ENCODE data around the gene PAN2. TPM values are rescaled to one million over a fixed set of nuclear protein-coding genes. Genes with fewer than 3 reads are reported as not detected.

Gene PAN2
- total RNA-seq, 4 donors from 2014 or later, result 29.9 to 47.3 (median 31.7) TPM

DNA sequence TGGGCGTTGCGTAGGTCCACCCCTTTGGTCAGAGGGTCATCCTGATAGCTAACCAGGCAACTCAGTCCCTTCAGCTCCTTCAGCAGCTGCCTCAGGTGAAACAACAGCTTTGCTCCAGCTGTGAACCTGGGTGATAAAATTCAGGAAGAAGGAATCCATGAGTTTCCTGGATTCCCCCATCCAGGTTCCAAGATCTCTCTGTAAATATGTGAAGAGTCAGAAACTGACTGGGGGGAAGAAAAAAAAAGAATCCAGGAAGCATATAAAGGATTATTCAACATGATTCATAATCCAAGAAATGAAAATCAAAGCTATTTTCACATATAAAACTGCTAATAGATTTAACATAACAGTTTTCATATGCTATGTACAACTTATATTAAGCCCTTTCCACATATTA lies 17.5 kb upstream of the PAN2 start:
- TF ChIP-seq, protein P1, sequence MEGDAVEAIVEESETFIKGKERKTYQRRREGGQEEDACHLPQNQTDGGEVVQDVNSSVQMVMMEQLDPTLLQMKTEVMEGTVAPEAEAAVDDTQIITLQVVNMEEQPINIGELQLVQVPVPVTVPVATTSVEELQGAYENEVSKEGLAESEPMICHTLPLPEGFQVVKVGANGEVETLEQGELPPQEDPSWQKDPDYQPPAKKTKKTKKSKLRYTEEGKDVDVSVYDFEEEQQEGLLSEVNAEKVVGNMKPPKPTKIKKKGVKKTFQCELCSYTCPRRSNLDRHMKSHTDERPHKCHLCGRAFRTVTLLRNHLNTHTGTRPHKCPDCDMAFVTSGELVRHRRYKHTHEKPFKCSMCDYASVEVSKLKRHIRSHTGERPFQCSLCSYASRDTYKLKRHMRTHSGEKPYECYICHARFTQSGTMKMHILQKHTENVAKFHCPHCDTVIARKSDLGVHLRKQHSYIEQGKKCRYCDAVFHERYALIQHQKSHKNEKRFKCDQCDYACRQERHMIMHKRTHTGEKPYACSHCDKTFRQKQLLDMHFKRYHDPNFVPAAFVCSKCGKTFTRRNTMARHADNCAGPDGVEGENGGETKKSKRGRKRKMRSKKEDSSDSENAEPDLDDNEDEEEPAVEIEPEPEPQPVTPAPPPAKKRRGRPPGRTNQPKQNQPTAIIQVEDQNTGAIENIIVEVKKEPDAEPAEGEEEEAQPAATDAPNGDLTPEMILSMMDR (IDR thresholded peaks at IDR 0.05; ENCODE audit: low read depth), result no peak

DNA sequence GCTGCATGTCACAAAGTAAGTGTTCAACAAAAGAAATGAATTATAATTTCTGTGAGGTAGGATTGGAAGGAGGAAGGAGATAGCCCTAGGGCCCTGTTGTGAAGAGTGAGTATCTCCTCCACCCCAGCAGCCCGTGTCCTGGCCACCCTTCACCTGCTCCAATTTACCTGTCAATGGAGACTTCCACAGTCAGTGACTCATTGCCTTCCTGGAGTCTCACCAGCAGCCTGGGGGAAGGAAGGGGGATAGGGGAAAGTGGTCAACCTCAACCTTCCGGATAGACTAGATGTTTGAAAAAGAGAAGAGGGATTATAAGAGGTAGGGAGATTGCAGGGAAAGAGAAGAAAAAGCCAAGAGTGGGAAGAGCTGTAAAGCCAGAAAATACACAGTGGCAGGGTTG lies 16.9 kb upstream of the PAN2 start:
- TF ChIP-seq, protein P1 (IDR thresholded peaks at IDR 0.05; ENCODE audit: low read depth), result no peak

DNA sequence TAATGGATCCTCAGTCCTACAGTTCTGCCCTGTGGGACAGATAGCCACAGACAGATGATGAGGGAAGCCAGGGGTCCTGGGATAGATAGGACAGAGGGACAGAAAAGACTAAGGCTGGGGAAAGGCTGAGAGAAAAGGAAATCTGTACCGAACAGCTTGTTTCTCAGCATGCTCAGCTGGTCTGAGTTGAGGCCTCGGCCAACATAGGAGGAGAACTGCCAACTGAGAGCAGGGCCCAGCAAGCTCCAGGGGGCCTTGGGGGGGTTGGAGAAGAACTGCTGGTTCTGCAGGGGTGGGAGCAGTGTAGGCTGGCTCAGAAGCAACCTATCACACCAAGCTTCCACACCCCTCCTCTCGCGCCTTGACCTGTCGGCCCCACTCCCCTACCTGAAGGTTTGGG lies 15.0 kb upstream of the PAN2 start:
- TF ChIP-seq, protein P1 (IDR thresholded peaks at IDR 0.05; ENCODE audit: low read depth), result no peak

DNA sequence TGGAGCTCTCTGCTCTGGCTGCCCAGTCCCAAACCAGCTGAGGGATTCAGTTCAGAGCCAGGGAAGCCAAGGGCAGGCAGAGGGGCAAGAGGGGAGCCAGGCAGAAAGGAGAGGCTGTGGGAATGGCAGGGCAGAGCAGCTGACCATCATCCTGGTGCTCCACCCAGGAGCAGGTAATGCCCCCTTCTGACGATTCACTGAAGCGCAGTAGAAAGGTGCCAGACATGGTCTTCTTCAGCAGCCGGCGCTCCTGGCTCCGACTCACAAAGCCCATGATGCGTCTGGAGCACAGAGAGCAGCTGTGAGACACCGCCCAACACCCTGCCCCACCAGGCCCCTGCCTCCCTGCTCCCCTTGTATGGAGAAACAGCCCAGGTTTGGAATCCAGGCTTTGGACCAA lies 12.9 kb upstream of the PAN2 start:
- TF ChIP-seq, protein P1 (IDR thresholded peaks at IDR 0.05; ENCODE audit: low read depth), result no peak

DNA sequence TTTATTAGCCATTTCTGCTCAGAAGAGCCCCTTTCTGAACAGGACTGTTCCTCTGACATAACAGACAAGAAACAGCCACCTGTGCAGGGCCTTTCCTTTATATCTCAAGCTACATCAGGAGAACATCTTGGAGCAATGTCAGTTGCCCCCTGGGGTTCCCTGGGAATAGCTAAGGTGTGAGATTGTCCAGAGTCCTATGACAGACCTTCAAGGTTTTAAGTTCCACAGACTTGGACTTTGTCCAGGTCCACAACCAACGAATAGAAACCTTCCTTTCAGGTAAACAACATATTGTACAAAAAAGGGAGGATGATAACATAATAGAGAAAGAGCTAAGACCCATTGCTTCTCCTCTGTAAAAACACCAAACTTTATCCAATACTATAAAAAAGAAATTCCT lies 7.8 kb upstream of the PAN2 start:
- TF ChIP-seq, protein P1 (IDR thresholded peaks at IDR 0.05; ENCODE audit: low read depth), result no peak

DNA sequence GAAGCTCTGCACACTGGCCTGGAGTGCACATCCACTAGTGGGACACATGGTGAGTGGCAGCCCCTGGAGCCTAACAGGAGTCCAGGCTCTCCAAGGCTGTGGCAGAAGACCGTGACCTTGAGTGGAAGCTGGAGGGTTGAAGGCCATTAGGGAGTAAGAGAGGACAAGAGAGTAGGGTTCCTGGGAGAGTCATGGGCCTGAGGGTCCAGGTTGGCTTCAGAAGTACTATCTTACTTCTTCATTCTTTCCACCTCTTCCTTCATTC lies 5.3 kb upstream of the PAN2 start:
- TF ChIP-seq, protein P1 (IDR thresholded peaks at IDR 0.05; ENCODE audit: low read depth), result no peak

DNA sequence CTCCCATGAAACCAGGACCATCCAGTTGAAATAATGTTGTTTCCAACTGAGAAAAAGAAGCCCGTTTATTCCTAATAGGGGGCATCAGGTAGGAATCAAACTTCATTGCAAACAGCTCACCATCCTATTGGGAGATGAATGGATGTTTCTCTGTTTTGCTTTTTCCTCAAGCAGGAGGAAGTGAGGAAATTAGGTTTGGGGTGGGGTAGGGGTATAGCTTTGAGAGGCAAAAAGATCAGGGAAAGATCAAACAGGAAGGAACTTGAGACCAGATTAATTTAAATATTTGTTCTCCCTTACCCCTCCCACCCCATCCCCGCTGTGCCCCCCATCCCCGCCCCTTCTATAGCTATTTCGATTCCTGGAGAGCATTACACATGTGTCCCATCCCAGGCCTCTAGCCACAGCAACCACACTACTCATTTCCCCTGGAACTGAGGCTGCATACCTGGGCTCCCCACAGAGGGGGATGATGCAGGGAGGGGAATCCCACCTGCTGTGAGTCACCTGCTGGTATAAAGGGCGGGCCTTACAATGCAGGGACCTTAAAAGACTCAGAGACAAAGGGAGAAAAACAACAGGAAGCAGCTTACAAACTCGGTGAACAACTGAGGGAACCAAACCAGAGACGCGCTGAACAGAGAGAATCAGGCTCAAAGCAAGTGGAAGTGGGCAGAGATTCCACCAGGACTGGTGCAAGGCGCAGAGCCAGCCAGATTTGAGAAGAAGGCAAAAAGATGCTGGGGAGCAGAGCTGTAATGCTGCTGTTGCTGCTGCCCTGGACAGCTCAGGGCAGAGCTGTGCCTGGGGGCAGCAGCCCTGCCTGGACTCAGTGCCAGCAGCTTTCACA lies 4.7 kb upstream of the PAN2 start, which contains the start of gene IL23A:
TSS of gene IL23A (plus strand) at position 577 of the 850 bp plus-strand sequence. CDS start at position 738, 161 bp downstream.
- TF ChIP-seq, protein P1 (IDR thresholded peaks at IDR 0.05; ENCODE audit: low read depth), result no peak
